ENCODE measurements around the gene SAMD4B.

DNA sequence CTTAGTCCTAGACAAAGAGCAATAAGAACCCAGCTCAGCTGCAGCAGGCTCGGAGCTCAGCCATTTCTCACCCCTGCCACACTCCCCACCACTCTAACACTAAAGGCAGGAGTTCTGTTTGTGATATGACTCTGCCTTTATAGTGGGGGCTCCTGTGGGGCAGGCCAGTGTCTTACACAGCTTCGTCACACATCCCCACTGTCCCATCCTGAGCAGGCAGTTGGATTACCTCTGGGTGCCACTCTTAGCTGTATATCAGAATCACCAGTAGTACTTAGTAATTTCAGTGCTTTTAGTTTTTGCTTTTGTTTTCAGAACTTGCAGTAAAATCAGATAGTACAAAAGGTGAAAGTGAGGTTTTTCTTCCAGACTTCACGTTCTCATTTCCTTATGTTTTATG lies 16.8 kb downstream of the SAMD4B start:
- TF ChIP-seq, protein P1, sequence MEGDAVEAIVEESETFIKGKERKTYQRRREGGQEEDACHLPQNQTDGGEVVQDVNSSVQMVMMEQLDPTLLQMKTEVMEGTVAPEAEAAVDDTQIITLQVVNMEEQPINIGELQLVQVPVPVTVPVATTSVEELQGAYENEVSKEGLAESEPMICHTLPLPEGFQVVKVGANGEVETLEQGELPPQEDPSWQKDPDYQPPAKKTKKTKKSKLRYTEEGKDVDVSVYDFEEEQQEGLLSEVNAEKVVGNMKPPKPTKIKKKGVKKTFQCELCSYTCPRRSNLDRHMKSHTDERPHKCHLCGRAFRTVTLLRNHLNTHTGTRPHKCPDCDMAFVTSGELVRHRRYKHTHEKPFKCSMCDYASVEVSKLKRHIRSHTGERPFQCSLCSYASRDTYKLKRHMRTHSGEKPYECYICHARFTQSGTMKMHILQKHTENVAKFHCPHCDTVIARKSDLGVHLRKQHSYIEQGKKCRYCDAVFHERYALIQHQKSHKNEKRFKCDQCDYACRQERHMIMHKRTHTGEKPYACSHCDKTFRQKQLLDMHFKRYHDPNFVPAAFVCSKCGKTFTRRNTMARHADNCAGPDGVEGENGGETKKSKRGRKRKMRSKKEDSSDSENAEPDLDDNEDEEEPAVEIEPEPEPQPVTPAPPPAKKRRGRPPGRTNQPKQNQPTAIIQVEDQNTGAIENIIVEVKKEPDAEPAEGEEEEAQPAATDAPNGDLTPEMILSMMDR (conservative IDR thresholded peaks at IDR 0.05): no peak
- no peak for TF ChIP-seq EZH2 (IDR thresholded peaks at IDR 0.05; ENCODE audit: low read depth)
